Measurements from ENCODE around the gene BARX1. TPM values are rescaled to one million over a fixed set of nuclear protein-coding genes. Genes with fewer than 3 reads are reported as not detected.

BARX1 gene
- total and polyA plus RNA-seq, 10 of the 15 experiments (the other 5 are each of a cell fraction or from before 2014, with no cell fraction given): not detected

DNA sequence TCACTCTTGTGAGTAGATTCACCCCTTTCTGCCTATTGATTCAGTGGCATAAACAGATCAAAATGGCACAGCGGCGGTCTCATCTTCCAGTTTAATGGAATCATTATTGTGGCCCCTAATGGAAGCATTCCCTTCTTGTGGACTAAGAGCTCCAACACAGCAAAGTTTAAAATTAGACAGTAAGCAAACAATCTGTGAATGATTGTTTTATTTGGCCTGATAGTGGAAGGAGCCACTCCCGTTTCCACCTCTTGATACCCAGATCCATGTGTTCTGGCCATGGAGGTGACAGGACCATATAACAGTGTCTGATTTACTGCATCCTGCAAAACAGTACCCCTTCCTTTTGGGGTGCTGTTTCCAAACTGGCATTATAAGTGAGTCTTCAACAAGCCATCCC, 41.2 kb upstream of the BARX1 start:
- WGBS (ENCODE audit: insufficient coverage, insufficient replicate concordance, low lambda C conversion rate, missing lambda C conversion rate): 91% methylated on average over 3 of the region's 3 CpGs

DNA sequence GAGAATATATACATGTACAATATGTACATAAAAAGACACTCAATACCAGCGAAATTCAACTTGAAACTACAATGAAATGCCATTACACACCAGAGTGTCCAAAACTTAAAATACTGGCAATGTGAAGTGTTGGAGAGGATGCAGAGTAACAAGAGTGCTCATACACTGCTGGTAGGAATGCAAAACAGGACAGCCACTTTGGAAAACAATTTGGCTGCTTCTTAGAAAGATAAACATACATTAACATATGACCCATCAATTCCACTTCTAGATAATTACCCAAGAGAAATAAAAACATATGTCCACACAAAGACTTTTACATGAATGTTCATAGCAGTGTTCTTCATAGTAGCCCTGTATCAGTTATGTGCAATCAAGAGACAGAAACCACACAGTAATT, 39.4 kb upstream of the BARX1 start:
- no peaks in the 10 kb centered on the region for H3K36me3 ChIP-seq (ENCODE audit: control insufficient read depth in 2 of 2, insufficient read depth in 2 of 2, low read length in 1 of 2)
- H3K9ac ChIP-seq (ENCODE audit: control insufficient read depth, insufficient read depth, low read length): no peak overlapping the region
- no peak overlapping the region for H3K4me3 ChIP-seq
- 0% methylated on average over 1 of the region's 1 CpG for WGBS (ENCODE audit: insufficient coverage, insufficient replicate concordance, low lambda C conversion rate, missing lambda C conversion rate)
- RAD21 ChIA-PET (ENCODE audit: unreplicated experiment): no interaction called here
- intact Hi-C loops (cut with micrococcal nuclease; ENCODE audit: unreplicated experiment): no loop called here
- no peak overlapping the region for H2AFZ ChIP-seq (ENCODE audit: control insufficient read depth, low read depth, low read length)
- no peaks in the 10 kb centered on the region; the same call in 2 of the 3 replicates for H3K9me3 ChIP-seq (replicated peaks; ENCODE audit: control insufficient read depth, insufficient read depth, low read length)
- SMC1A ChIA-PET (ENCODE audit: uncharacterized antibody, unreplicated experiment): no interaction called here
- H3K4me2 ChIP-seq (ENCODE audit: control insufficient read depth, insufficient read depth): no peak overlapping the region
- CTCF ChIA-PET: no interaction called here
- no peaks in the 10 kb centered on the region for H3K79me2 ChIP-seq (ENCODE audit: control insufficient read depth, insufficient read depth, low read length)
- no peaks in the 10 kb centered on the region for H4K20me1 ChIP-seq (ENCODE audit: control insufficient read depth, insufficient read depth)
- no peak for DNase-seq (ENCODE audit: low read depth, low spot score)
- TF ChIP-seq NFYA (IDR thresholded peaks at IDR 0.05; ENCODE audit: borderline replicate concordance, low read depth, low read length): no peak
- TF ChIP-seq WRNIP1 (IDR thresholded peaks at IDR 0.05; ENCODE audit: borderline replicate concordance, low read depth, low read length): no peak
- POLR2A ChIA-PET: no interaction called here
- ATAC-seq: no peak
- BruUV-seq (replicated peaks): no TSS peak
- no peaks in the 10 kb centered on the region for H3K27me3 ChIP-seq (replicated peaks in 1 of 2; ENCODE audit: control insufficient read depth in 2 of 2, insufficient read depth in 2 of 2, low read length in 1 of 2)
- in situ Hi-C loops (cut with MboI): no loop called here
- no peaks in the 10 kb centered on the region for H3K4me1 ChIP-seq (ENCODE audit: control insufficient read depth, insufficient read depth, low read length)
- H3K27ac ChIP-seq (ENCODE audit: control insufficient read depth, insufficient read depth): no peak overlapping the region
- no peak for FAIRE-seq

More for the DNA sequence above, 41.2 kb upstream of the BARX1 start:
- Histone ChIP-seq H3K4me1 (ENCODE audit: control insufficient read depth, insufficient read depth, low read length) (no peaks in the 10 kb centered on the region), H4K20me1 (ENCODE audit: control insufficient read depth, insufficient read depth) (no peaks in the 10 kb centered on the region), H3K4me2 (ENCODE audit: control insufficient read depth, insufficient read depth) (no peak overlapping the region), H3K36me3 (ENCODE audit: control insufficient read depth in 2 of 2, insufficient read depth in 2 of 2, low read length in 1 of 2) (no peaks in the 10 kb centered on the region), H3K9ac (ENCODE audit: control insufficient read depth, insufficient read depth, low read length) (no peak overlapping the region), H3K27me3 (replicated peaks in 1 of 2; ENCODE audit: control insufficient read depth in 2 of 2, insufficient read depth in 2 of 2, low read length in 1 of 2) (no peaks in the 10 kb centered on the region), H3K9me3 (replicated peaks; ENCODE audit: control insufficient read depth, insufficient read depth, low read length) (no peaks in the 10 kb centered on the region), H3K27ac (ENCODE audit: control insufficient read depth, insufficient read depth) (no peak overlapping the region), H3K4me3 (no peak overlapping the region), H2AFZ (ENCODE audit: control insufficient read depth, low read depth, low read length) (no peak overlapping the region), H3K79me2 (ENCODE audit: control insufficient read depth, insufficient read depth, low read length) (no peaks in the 10 kb centered on the region)
- SMC1A ChIA-PET (ENCODE audit: uncharacterized antibody, unreplicated experiment): no interaction called here
- in situ Hi-C loops (cut with MboI) (no loop called here), intact Hi-C loops (cut with micrococcal nuclease; ENCODE audit: unreplicated experiment) (no loop called here)
- ATAC-seq: no peak
- BruUV-seq (replicated peaks): no TSS peak
- POLR2A ChIA-PET: no interaction called here
- FAIRE-seq: no peak
- RAD21 ChIA-PET (ENCODE audit: unreplicated experiment): no interaction called here
- no peak for TF ChIP-seq NRF1 (conservative IDR thresholded peaks at IDR 0.05; ENCODE audit: low read depth, low read length)
- TF ChIP-seq, protein P1, sequence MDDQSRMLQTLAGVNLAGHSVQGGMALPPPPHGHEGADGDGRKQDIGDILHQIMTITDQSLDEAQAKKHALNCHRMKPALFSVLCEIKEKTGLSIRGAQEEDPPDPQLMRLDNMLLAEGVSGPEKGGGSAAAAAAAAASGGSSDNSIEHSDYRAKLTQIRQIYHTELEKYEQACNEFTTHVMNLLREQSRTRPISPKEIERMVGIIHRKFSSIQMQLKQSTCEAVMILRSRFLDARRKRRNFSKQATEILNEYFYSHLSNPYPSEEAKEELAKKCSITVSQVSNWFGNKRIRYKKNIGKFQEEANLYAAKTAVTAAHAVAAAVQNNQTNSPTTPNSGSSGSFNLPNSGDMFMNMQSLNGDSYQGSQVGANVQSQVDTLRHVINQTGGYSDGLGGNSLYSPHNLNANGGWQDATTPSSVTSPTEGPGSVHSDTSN (IDR thresholded peaks at IDR 0.05; ENCODE audit: insufficient replicate concordance, low read depth, low read length): no peak
- TF ChIP-seq MEF2B (IDR thresholded peaks at IDR 0.05; ENCODE audit: partially characterized antibody, poor library complexity, severe bottlenecking): no peak
- CTCF ChIA-PET: no interaction called here
- no peak for DNase-seq (ENCODE audit: low read depth, low spot score)
